ENCODE data around the gene ZNF827.

The ZNF827 gene

DNA sequence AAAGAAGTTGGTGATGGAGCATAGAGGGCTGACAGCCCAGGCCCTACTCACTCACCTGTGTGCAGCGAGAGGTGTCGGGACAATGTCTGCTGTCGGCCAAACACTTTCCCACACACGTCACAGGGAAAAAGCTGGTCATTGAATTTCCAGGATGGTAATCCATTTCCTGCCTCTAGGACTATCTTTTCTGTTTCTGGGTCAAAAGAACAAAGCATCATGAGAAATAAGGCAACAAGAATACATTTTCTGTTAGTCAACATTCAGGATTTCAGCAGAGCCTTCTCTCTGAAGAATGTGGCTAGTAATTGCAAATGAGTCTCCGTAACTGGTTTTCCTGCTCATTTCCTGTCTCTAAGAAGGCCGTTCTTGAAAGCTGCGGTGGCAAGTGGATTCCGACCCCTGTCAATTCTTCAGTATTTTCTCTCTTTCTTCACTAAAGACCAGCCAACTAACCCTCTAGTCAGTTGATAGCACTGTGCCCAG, 159.3 kb downstream of the ZNF827 start:
- ChIA-PET CTCF (no interaction called here), POLR2A (no interaction called here)
- DNase-seq (ENCODE audit: extremely low spot score), result no peak
- TF ChIP-seq, protein P1, sequence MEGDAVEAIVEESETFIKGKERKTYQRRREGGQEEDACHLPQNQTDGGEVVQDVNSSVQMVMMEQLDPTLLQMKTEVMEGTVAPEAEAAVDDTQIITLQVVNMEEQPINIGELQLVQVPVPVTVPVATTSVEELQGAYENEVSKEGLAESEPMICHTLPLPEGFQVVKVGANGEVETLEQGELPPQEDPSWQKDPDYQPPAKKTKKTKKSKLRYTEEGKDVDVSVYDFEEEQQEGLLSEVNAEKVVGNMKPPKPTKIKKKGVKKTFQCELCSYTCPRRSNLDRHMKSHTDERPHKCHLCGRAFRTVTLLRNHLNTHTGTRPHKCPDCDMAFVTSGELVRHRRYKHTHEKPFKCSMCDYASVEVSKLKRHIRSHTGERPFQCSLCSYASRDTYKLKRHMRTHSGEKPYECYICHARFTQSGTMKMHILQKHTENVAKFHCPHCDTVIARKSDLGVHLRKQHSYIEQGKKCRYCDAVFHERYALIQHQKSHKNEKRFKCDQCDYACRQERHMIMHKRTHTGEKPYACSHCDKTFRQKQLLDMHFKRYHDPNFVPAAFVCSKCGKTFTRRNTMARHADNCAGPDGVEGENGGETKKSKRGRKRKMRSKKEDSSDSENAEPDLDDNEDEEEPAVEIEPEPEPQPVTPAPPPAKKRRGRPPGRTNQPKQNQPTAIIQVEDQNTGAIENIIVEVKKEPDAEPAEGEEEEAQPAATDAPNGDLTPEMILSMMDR (IDR thresholded peaks at IDR 0.05; ENCODE audit: control extremely low read depth, extremely low read depth, low read depth, missing control alignments), result no peak

DNA sequence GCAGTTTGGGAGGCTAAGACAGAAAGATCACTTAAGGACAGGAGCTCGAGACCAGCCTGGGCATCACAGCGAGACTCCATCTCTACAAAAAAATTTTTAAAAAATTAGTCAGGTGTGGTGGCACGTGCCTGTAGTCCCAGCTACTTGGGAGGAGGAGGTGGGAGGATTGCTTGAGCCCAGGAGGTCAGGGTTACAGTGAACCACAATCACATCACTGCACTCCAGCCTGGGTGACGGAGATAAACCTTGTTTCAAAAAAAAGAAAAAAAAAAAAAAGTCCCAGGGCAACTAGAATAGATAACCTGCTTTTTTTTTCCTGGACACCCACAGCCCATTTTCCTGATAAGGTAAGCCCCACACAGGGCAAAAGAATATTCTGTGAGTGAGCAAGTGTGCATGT, 162.4 kb downstream of the ZNF827 start:
- POLR2A ChIA-PET, result no interaction called here
- CTCF ChIA-PET, result no interaction called here
- no peak for DNase-seq (ENCODE audit: extremely low spot score)
- TF ChIP-seq, protein P1 (IDR thresholded peaks at IDR 0.05; ENCODE audit: control extremely low read depth, extremely low read depth, low read depth, missing control alignments), result no peak

DNA sequence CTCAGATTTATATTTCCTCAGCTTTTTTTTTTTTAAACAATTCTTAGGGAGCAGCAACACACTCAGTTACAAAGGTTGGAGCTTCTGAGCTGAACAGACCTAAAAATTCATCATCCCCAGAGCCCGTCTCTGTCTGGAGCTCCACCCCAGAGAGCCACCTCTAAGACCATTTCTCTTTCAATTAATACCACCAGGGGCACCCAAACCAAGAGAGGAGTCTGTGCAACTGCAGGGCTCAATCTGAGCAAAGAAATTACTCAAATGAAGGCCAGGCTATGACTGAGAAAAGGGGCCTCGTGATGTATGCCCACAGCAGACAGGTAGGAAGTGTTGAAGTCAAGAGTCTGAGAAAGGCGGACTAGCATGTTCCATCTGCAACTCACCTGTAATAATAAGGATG, 163.2 kb downstream of the ZNF827 start:
- CTCF ChIA-PET, result interaction anchor here (0.7 to 1.5 kb wide), 2 partner anchors 13 to 26 kb away, joined by 3 to 5 read pairs; no protein-coding TSS in a partner anchor
- TF ChIP-seq, protein P1 (IDR thresholded peaks at IDR 0.05; ENCODE audit: control extremely low read depth, extremely low read depth, low read depth, missing control alignments), result no peak
- DNase-seq (ENCODE audit: extremely low spot score), result no peak
- POLR2A ChIA-PET, result no interaction called here

DNA sequence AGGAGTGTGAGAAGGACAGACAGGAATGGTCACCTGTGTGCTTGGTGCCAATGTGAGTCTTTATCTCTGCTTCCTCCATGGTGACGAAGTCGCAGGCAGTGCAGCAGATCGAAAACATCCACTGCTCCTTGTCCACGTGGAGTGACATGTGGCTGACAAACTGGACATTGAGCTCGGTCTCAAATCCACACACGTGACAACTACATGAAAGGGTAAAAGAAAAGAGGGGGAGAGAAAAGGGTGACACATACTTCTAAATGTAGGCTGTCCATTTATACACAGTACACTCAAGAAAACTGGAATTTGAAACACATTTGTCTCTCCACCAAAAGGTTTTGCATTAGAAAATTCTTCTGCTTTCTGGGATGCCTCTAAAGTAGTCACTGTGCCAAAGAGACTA, 164.2 kb downstream of the ZNF827 start:
- ChIA-PET CTCF (interaction anchor here (0.6 to 2.0 kb wide), 6 partner anchors 14 to 27 kb away, joined by 3 to 7 read pairs (median 4); no protein-coding TSS in a partner anchor), POLR2A (no interaction called here)
- no peak for DNase-seq (ENCODE audit: extremely low spot score)
- TF ChIP-seq, protein P1 (IDR thresholded peaks at IDR 0.05; ENCODE audit: control extremely low read depth, extremely low read depth, low read depth, missing control alignments), result no peak

DNA sequence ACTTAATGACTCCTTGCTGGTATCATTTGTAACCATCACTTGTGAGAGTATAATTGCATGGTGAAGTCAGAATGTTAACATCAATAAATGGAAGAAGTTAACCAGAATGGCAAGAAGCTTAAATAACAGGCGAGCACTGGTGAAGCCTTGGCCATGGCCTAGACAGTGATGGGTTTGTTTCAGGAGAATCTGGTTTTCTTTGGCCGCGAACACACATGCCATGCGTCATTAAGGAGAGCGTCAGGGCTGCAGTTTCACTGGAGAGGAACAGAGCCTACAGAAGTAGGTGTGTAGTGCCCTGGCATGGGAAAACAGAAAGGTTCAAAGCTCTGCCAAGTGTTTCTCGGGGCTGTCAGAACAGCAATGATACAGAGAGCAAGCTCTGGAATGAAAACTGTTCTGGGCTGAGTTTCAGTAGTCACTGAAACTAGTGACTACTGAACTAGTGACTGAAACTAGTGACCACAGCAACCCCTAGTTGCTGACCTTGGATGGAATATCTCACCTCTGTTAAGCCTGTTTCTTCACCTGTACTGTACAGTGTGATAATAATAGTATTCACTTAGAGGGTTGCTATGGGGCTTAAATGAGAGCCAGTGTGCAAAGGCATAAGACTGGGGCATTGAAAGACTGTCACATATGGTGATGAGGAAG, 164.9 kb downstream of the ZNF827 start:
- peak; percentile 29 for DNase-seq (ENCODE audit: extremely low spot score)
- TF ChIP-seq, protein P1 (IDR thresholded peaks at IDR 0.05; ENCODE audit: control extremely low read depth, extremely low read depth, low read depth, missing control alignments), result no peak
- CTCF ChIA-PET, result interaction anchor here (0.6 to 2.8 kb wide), 11 partner anchors 12 to 114 kb away, joined by 3 to 16 read pairs (median 4); no protein-coding TSS in a partner anchor
- POLR2A ChIA-PET, result interaction anchor here (0.9 kb wide), 1 partner anchor 688 kb away, joined by 3 read pairs; no protein-coding TSS in a partner anchor

DNA sequence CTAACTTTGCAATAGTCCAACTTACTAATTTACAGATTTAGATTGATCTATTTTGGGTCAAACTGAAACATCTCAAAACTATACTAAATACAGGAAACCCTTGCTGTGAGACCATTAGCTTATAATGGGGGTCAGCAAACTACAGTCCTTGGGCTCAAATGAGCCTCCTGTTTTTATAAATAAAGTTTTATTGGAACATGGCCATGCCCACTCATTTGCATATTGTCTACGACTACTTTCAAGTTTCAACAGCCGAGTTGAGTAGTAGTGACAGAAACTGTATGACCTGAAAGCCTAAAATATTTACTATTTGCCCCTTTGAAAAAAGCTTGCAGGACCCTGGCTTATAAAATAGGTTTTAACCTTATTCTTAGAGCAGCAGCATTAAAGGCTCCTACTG, 166.3 kb downstream of the ZNF827 start:
- TF ChIP-seq, protein P1 (IDR thresholded peaks at IDR 0.05; ENCODE audit: control extremely low read depth, extremely low read depth, low read depth, missing control alignments), result no peak
- ChIA-PET CTCF (interaction anchor here (2.0 to 2.8 kb wide), 2 partner anchors 10 to 21 kb away, joined by 5 to 16 read pairs; no protein-coding TSS in a partner anchor), POLR2A (interaction anchor here (0.6 kb wide), 1 partner anchor 607 kb away, joined by 3 read pairs; no protein-coding TSS in a partner anchor)
- no peak for DNase-seq (ENCODE audit: extremely low spot score)

All from GM10248 (cell line).